NCI-H748 treated with DMSO at 0.1 percent for 48 hours (cell line): Measurements from ENCODE around the gene EMX1.

Experiments
- DNase-seq: peaks from one replicate; lab custom pipeline; 2025; lab: John Stamatoyannopoulos, UW

The EMX1 gene

DNA sequence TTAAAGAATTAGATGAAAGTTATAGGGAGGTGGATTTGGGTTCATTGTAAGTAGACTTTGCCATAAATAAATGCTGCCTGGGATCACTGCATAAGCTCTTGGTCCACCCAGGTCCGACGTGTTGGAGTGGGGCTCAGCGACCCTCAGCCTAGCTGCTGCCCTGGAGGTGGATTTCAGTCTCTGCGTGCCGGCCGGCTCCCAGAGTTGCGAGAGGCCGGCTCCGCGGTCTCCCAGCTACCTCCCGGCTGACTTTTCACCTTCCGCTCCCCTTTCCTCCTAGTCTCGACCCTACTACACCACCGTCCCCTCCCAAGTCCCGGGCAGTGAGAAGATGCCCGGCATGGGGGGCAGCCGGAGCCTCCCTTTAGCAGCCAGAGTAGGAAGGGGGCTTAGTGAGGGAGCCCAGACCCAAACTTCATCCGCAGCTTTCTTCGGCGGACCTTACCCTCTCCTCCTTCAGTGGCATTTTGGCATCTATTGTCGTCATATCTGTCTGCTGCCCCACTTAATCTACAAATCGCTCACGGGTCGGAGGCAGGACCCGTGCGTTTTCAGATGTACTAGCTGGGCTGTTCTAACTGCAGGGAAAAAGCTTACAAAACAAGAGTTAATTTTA lies 8.1 kb downstream of the EMX1 start:
- no peak for DNase-seq

DNA sequence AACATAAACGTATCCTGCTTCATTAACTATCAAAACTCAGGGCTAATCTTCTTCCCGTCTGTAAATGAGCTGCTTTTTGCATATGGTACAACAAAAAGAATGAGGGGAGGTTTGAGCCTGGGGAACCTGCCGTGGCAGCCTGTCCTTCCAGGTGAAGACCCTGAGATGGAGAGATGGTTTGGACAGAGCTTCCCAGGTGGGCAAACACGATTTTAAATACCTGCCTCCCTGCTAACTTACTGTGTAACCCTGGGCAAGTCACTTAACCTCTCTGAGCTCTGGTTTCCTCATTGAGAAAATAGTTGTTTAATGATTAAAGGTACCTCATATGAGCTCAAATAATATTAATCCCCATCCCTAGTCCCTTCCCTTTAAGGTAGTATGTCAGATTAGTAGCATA lies 9.0 kb downstream of the EMX1 start:
- DNase-seq, result no peak

DNA sequence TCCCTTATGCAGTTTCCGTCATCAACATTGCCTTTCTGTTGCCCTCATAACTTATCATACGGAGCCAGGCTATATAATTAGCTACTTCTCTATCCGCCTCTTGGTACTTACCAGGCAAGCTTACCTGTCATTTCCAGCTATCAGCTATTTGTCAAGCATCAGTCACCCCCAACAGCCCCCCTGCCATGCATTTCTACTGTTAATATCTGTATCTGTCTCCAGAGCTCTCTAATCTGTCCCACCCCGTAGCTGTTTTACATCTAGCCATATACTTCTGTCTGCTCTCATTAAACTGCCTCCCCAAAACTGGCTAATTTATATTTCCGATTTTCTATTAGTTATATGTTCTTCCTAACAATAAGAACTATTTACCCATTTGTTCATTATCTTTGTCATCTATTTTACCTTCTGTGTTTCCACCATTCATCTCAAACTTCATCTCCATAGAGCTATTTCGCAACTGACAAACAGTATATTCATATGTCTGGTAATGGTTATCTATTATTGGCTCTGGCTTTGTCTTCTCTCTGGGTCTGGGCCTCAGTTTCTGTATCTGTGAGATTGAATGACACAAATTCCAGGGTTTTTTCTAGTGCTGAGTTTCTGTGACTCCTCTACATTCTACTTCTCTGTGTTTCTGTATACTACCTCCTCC lies 9.6 kb downstream of the EMX1 start:
- no peak for DNase-seq

GRCh38 chr2:72927619-72928550 lies 10.6 kb downstream of the EMX1 start:
- DNase-seq, result no peak

DNA sequence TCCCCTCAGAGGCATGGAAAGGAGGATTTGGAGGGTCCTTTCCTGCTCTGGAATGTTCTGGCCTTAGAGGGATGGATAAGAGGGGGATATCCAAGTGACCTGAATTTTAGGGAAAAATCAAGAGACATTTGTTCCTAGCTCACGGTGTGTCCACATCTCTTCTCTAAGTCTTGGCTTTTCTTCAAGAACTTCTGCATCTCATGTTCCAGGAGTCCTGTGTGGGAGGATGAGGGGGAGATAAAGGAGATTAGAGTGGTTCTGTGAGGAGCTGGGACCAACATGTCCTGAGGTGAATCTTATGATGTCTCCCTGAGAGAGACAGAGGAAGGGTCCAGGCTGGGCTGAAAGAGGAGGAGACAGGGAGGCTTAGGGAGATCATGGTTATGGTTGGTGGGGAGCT lies 11.7 kb downstream of the EMX1 start:
- no peak for DNase-seq

GRCh38 chr2:72931280-72931910 lies 14.1 kb downstream of the EMX1 start:
- no peak for DNase-seq

GRCh38 chr2:72932045-72932740 lies 14.9 kb downstream of the EMX1 start:
- DNase-seq, result no peak

DNA sequence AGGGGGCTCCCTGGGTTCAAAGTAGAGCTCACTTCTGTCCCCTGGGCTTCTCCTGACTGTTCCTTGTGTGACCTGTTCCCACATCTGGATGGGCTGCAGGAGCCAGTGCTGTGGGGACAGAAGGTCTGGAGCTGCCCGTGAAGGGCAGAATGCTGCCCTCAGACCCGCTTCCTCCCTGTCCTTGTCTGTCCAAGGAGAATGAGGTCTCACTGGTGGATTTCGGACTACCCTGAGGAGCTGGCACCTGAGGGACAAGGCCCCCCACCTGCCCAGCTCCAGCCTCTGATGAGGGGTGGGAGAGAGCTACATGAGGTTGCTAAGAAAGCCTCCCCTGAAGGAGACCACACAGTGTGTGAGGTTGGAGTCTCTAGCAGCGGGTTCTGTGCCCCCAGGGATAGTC lies 15.5 kb downstream of the EMX1 start:
- no peak for DNase-seq

DNA sequence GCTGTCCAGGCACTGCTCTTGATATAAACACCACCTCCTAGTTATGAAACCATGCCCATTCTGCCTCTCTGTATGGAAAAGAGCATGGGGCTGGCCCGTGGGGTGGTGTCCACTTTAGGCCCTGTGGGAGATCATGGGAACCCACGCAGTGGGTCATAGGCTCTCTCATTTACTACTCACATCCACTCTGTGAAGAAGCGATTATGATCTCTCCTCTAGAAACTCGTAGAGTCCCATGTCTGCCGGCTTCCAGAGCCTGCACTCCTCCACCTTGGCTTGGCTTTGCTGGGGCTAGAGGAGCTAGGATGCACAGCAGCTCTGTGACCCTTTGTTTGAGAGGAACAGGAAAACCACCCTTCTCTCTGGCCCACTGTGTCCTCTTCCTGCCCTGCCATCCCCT lies 15.9 kb downstream of the EMX1 start:
- DNase-seq, result no peak

DNA sequence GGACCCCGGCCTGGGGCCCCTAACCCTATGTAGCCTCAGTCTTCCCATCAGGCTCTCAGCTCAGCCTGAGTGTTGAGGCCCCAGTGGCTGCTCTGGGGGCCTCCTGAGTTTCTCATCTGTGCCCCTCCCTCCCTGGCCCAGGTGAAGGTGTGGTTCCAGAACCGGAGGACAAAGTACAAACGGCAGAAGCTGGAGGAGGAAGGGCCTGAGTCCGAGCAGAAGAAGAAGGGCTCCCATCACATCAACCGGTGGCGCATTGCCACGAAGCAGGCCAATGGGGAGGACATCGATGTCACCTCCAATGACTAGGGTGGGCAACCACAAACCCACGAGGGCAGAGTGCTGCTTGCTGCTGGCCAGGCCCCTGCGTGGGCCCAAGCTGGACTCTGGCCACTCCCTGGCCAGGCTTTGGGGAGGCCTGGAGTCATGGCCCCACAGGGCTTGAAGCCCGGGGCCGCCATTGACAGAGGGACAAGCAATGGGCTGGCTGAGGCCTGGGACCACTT lies 16.4 kb downstream of the EMX1 start:
- DNase-seq, result no peak

- no peak for DNase-seq
Observed at GRCh38 chr2:72934683-72935610, 17.6 kb downstream of the EMX1 start.

GRCh38 chr2:72935611-72935957 lies 18.3 kb downstream of the EMX1 start:
- no peak for DNase-seq

DNA sequence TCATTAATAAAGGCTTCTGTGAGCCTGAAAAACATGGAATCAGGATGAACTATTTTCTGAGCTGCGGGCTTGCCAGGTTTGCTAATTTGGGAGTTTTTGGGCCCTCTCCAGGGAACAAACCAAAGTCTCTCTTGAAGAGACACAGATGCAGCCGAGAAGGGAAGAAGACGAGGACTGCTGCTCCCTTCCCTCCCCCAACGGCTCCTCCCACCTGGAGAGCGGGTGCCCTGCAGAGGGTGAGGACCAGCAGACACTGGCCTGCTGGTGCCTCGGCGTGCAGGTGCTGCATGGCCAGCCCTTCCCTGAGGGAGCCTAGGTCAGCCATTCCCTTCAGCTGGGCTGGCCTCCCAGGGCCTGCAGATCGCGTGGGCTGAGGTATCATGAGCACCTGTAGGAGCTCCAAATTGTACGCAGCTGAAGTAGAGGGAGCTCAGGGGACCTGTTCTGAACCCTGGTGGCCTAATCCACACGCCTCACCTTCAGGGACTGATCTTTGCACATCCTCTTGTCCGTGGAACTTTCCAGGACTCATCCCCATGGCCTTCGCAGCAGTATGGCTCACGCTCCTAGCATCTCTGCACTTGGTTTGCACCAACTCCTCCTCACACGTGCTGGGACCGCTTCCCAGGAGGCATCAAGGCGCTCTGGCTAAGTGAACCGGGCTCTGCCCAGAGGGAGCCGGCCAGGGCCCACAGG lies 19.5 kb downstream of the EMX1 start:
- no peak for DNase-seq

GRCh38 chr2:72937356-72937669 lies 20.0 kb downstream of the EMX1 start:
- DNase-seq, result no peak

- DNase-seq, result no peak
Observed at GRCh38 chr2:72938455-72938854, 21.1 kb downstream of the EMX1 start.

GRCh38 chr2:72940361-72940760 lies 23.0 kb downstream of the EMX1 start:
- no peak for DNase-seq

DNA sequence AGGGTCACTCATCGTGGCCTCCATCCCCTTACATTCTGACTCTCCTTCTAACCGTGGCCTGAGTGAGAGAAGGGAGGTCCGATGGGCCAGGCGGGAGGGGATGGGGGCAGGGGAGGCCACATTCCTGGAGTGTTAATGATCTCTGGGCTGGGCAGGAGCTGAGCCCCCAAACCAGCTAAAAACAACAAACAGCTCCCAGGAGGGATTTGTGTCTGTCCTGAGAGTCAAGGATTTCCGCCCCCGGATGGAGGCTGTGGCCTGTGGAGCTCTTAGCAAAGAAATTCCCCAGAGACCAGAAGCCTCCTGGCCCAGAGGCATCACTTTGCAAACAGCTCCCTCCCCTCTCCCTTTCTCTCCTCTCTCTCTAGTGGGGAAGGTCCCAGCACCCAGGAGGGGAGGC lies 23.5 kb downstream of the EMX1 start:
- no peak for DNase-seq

DNA sequence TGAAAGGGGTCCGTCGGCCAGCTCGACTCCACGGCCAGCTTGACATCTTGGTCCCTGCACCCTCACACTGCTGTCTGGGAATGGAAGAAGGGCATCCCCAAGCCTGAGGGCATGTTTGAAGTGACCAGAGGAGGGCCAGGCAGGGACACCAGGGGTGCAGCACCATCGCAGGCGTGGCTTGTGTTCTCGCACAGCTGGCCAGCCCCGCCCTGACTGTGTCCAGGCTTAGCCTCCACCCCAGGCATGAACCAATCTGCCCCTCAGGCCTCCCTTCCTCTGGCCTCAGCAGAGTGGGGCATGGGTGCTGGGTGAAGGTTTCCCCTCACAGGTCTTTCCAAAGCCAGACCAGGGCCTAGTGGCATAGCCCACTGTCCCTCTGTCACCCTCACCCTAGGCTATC lies 25.0 kb downstream of the EMX1 start:
- no peak for DNase-seq

DNA sequence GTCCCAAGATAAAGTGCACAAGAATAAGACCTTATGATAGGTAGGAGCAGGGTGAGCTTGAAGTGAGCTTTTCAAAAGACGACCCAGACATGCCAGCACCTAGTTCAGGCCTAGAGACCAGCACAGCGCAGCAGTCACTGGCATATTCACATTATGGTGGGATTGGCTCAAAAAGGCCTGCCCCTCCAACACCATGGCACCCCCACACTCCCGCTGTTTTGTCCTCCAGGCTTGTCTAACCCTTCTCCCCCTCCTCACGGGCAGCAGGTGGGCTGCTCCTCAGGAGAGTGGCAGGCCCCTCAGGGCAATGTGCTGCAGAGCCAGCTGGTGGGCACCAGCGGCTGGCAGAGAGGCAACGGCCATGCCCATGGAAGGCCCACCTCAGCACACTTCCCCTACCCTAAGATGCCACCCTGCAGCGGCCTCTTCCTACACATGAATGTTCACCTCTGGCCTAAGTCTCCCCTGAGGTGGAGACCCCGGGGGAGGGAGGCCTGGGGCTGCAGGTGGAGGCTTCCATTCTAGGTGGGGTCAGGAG lies 25.6 kb downstream of the EMX1 start:
- DNase-seq, result no peak
